Measurements from ENCODE around the gene TUBA3E. TPM values are rescaled to one million over a fixed set of nuclear protein-coding genes. Genes with fewer than 3 reads are reported as not detected.

Gene TUBA3E
- total and polyA plus RNA-seq, 2 of the 8 experiments (the other 6 are each of a cell fraction or from before 2014, with no cell fraction given) = not detected

DNA sequence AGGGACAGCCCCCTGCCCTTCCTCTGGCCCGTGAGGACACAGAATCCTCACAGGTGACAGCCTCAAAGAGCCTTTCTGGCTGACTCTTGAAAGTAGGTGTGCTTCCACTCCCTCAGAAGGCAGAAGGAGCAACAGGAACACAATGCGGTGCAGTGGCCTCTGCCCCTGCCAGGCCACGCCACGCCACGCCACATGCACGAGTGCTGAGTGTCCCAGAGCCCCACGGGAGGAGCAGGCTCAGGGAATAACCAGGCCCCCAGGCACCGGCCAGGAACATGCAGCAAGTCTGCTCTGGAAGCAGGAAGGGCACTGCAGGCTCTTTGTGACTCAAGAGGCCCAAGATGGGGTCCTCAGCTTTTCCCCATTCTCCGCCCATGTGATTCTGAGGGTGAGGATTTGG lies 35.3 kb downstream of the TUBA3E start:
- H3K56ac ChIP-seq (replicated peaks; ENCODE audit: insufficient read length, low read depth, low read length) = no peak overlapping the region
- no peaks in the 10 kb centered on the region for H3K27me3 ChIP-seq (replicated peaks in 1 of 4; ENCODE audit: control insufficient read depth in 3 of 4, extremely low read depth in 1 of 4, insufficient read depth in 3 of 4, low read length in 3 of 4)
- no peaks in the 10 kb centered on the region for H3K79me2 ChIP-seq (ENCODE audit: control insufficient read depth in 1 of 2, insufficient read depth in 2 of 2, low read length in 2 of 2)
- no peak overlapping the region for H3K23ac ChIP-seq (ENCODE audit: insufficient read length)
- H3K18ac ChIP-seq (ENCODE audit: extremely low read depth, low read length) = no peak overlapping the region
- TF ChIP-seq EGR1 (IDR thresholded peaks at IDR 0.05; ENCODE audit: borderline replicate concordance, low read depth, low read length) (no peak), GTF2F1 (IDR thresholded peaks at IDR 0.05; ENCODE audit: borderline replicate concordance, low read depth, low read length) (no peak), JUND (IDR thresholded peaks at IDR 0.05; ENCODE audit: low read length) (no peak)
- H2BK5ac ChIP-seq (ENCODE audit: low read depth, low read length) = no peak overlapping the region
- no peak overlapping the region for H3K9ac ChIP-seq (replicated peaks in 1 of 4; ENCODE audit: extremely low read depth in 1 of 4, low read depth in 3 of 4, low read length in 3 of 4)
- FAIRE-seq (no peak), DNase-seq (ENCODE audit: low read depth in 1 of 2, low spot score in 2 of 2) (no peak)
- H3K4me2 ChIP-seq (ENCODE audit: insufficient read depth in 1 of 2, low read depth in 2 of 2, low read length in 2 of 2) = no peak overlapping the region
- no peaks in the 10 kb centered on the region for H3K79me1 ChIP-seq (ENCODE audit: low read depth, low read length)
- no peak overlapping the region for H3K27ac ChIP-seq (ENCODE audit: low read depth, low read length)
- no peak overlapping the region for H4K8ac ChIP-seq (ENCODE audit: extremely low read depth, insufficient read depth, low read length)
- peaks cover 6 to 36% (median 23%) of the 10 kb centered on the region in 4 experiments for H3K36me3 ChIP-seq (ENCODE audit: control insufficient read depth in 2 of 4, insufficient read depth in 4 of 4, low read length in 3 of 4)
- H3K4me1 ChIP-seq (replicated peaks in 1 of 4; ENCODE audit: control insufficient read depth in 3 of 4, insufficient read depth in 4 of 4, low read length in 3 of 4) = no peaks in the 10 kb centered on the region
- no peaks in the 10 kb centered on the region for H4K20me1 ChIP-seq (replicated peaks in 1 of 2; ENCODE audit: control insufficient read depth in 1 of 2, insufficient read depth in 2 of 2, low read length in 2 of 2)
- H3K23me2 ChIP-seq (ENCODE audit: low read depth, low read length) = no peaks in the 10 kb centered on the region
- ChIA-PET POLR2A (ENCODE audit: partially characterized antibody) (no interaction called here), CTCF (ENCODE audit: partially characterized antibody) (interaction anchor here (1.2 kb wide), 1 partner anchor 18 kb away, joined by 3 read pairs; the partner anchor contains the start of gene SMPD4)
- no peak overlapping the region for H4K91ac ChIP-seq (replicated peaks; ENCODE audit: insufficient read length, low read length)
- H2BK120ac ChIP-seq (replicated peaks; ENCODE audit: low read depth, low read length) = no peak overlapping the region
- H2AFZ ChIP-seq (ENCODE audit: low read length) = no peak overlapping the region
- H4K5ac ChIP-seq (ENCODE audit: insufficient read length, low read depth, low read length) = no peak overlapping the region
- no peak overlapping the region for H3K4me3 ChIP-seq (ENCODE audit: extremely low read depth in 1 of 4, insufficient read depth in 2 of 4, low read depth in 3 of 4, low read length in 4 of 4)
- no peak overlapping the region for H3K14ac ChIP-seq (ENCODE audit: insufficient read length)
- no peak overlapping the region for H2BK15ac ChIP-seq (ENCODE audit: low read length)
- H2AK5ac ChIP-seq (ENCODE audit: low read depth, low read length) = no peak overlapping the region
- WGBS, 2 experiments (ENCODE audit: extremely low coverage in 1 of 2, insufficient coverage in 1 of 2, insufficient read length in 1 of 2, insufficient replicate concordance in 2 of 2, low coverage in 1 of 2, low lambda C conversion rate in 2 of 2, missing lambda C conversion rate in 1 of 2) = 93% methylated on average over 9 of the region's 9 CpGs; no CpG with 5 or more reads in 1 of the 2 experiments
- no peak overlapping the region for H2BK20ac ChIP-seq (ENCODE audit: low read length)
- H2BK12ac ChIP-seq (ENCODE audit: low read depth, low read length) = no peak overlapping the region
- H3K4ac ChIP-seq (replicated peaks; ENCODE audit: insufficient read length, low read depth, low read length) = no peak overlapping the region
- H3K9me3 ChIP-seq (ENCODE audit: insufficient read depth in 2 of 2, low read depth in 1 of 2, low read length in 1 of 2) = no peaks in the 10 kb centered on the region

All from H1 (cell line).